SK-N-SH treated with all-trans-retinoic acid at 6 μM for 48 hours (cell line): ENCODE results near the gene TEX55.

Experiments
- ARNTL ChIP-seq: fragments of 450-650 bp; formaldehyde crosslinking; IDR thresholded peaks from 2 replicates; pipeline ENCODE4 v1.5.0; 2020; ENCODE audit warnings: low read depth, mild to moderate bottlenecking, moderate library complexity, borderline replicate concordance
- BACH2 ChIP-seq: fragments of 250-450 bp; sonication (Bioruptor Pico); IDR thresholded peaks from 2 replicates; pipeline ENCODE4 v1.9.0; 2021; ENCODE audit warnings: mild to moderate bottlenecking, borderline replicate concordance
- SNAI2 ChIP-seq: fragments of 250-450 bp; sonication (Bioruptor Pico); IDR thresholded peaks from 2 replicates; pipeline ENCODE4 v1.5.0; 2020; ENCODE audit warnings: mild to moderate bottlenecking, moderate library complexity
- ZC3H10 ChIP-seq: fragments of 250-450 bp; sonication (Bioruptor Pico); IDR thresholded peaks from 2 replicates; pipeline ENCODE4 v1.5.1; 2021; ENCODE audit warnings: mild to moderate bottlenecking, moderate library complexity
- ZFP3 ChIP-seq: fragments of 250-450 bp; sonication (Bioruptor Pico); IDR thresholded peaks from 2 replicates; pipeline ENCODE4 v1.5.0; 2020; ENCODE audit warnings: mild to moderate bottlenecking, moderate library complexity
- ZNF70 ChIP-seq: fragments of 450-650 bp; formaldehyde crosslinking; IDR thresholded peaks from 2 replicates; pipeline ENCODE4 v1.5.0; 2020; ENCODE audit warnings: mild to moderate bottlenecking, moderate library complexity
- ZNF8 ChIP-seq: fragments of 450-650 bp; formaldehyde crosslinking; IDR thresholded peaks from 2 replicates; pipeline ENCODE4 v1.5.0; 2020; ENCODE audit warnings: mild to moderate bottlenecking, moderate library complexity
- TF ChIP-seq, protein P1 (sequence below): fragments of 250-450 bp; sonication (Bioruptor Pico); IDR thresholded peaks from 2 replicates; pipeline ENCODE4 v1.5.0; 2020; ENCODE audit warnings: mild to moderate bottlenecking, moderate library complexity
- TF ChIP-seq, protein P2 (sequence below): fragments of 250-450 bp; sonication (Bioruptor Pico); IDR thresholded peaks from 2 replicates; pipeline ENCODE4 v1.8.0; 2020; ENCODE audit warnings: mild to moderate bottlenecking, moderate library complexity, borderline replicate concordance

DNA sequence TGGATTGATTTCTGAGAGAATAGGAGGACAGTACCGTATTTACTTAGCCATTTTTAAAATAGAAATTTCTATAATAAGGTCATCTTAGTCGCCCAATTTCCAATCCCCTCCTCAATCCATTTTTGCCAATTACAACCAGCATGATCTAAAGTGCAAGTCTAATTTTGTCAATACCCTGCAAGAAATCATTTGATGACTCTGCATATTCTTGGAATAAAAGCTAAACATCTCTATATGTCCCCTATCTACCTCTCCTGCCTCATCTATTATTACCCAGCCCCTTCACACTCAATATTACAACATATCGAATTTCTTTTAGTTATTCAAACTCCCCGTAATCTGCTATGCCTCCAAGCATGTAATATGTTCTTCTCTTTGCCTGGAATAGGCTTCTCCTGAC lies 41.9 kb upstream of the TEX55 start:
- TF ChIP-seq BACH2 (CRISPR knock-in tag) (no peak), ZNF70 (CRISPR knock-in tag) (no peak), ZFP3 (CRISPR knock-in tag) (no peak), SNAI2 (no peak), ZC3H10 (CRISPR knock-in tag) (no peak), ARNTL (CRISPR knock-in tag) (no peak), ZNF8 (CRISPR knock-in tag) (no peak)
- TF ChIP-seq, protein P1, sequence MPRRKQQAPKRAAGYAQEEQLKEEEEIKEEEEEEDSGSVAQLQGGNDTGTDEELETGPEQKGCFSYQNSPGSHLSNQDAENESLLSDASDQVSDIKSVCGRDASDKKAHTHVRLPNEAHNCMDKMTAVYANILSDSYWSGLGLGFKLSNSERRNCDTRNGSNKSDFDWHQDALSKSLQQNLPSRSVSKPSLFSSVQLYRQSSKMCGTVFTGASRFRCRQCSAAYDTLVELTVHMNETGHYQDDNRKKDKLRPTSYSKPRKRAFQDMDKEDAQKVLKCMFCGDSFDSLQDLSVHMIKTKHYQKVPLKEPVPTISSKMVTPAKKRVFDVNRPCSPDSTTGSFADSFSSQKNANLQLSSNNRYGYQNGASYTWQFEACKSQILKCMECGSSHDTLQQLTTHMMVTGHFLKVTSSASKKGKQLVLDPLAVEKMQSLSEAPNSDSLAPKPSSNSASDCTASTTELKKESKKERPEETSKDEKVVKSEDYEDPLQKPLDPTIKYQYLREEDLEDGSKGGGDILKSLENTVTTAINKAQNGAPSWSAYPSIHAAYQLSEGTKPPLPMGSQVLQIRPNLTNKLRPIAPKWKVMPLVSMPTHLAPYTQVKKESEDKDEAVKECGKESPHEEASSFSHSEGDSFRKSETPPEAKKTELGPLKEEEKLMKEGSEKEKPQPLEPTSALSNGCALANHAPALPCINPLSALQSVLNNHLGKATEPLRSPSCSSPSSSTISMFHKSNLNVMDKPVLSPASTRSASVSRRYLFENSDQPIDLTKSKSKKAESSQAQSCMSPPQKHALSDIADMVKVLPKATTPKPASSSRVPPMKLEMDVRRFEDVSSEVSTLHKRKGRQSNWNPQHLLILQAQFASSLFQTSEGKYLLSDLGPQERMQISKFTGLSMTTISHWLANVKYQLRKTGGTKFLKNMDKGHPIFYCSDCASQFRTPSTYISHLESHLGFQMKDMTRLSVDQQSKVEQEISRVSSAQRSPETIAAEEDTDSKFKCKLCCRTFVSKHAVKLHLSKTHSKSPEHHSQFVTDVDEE (CRISPR knock-in tag) = no peak
- TF ChIP-seq, protein P2, sequence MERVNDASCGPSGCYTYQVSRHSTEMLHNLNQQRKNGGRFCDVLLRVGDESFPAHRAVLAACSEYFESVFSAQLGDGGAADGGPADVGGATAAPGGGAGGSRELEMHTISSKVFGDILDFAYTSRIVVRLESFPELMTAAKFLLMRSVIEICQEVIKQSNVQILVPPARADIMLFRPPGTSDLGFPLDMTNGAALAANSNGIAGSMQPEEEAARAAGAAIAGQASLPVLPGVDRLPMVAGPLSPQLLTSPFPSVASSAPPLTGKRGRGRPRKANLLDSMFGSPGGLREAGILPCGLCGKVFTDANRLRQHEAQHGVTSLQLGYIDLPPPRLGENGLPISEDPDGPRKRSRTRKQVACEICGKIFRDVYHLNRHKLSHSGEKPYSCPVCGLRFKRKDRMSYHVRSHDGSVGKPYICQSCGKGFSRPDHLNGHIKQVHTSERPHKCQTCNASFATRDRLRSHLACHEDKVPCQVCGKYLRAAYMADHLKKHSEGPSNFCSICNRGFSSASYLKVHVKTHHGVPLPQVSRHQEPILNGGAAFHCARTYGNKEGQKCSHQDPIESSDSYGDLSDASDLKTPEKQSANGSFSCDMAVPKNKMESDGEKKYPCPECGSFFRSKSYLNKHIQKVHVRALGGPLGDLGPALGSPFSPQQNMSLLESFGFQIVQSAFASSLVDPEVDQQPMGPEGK (CRISPR knock-in tag) = no peak
